GM12878 (cell line): ENCODE data around the gene ZDHHC14. TPM values are rescaled to one million over a fixed set of nuclear protein-coding genes. Genes with fewer than 3 reads are reported as not detected.

Experiments used
- ATAC-seq: fragments of 200-7000 bp; cut with Tn5 transposase; 3 replicates; pipeline ENCODE4 v1.9.1; 2020; ENCODE audit warnings: mild to moderate bottlenecking, moderate library complexity
- BruUV-seq: library from RNA; stranded (reverse); fragments of 400-500 nt; replicated peaks from 2 replicates; lab custom pipeline; 2021; lab: Mats Ljungman, UMichigan
- CTCF ChIA-PET: fragments of 300-600 bp; sonication (Branson Sonifier 250); formaldehyde crosslinking; extraction: SDS; loops from one replicate; lab custom pipeline; 2021; ENCODE audit warnings: inconsistent platforms; lab: Yijun Ruan, JAX
- POLR2A ChIA-PET: fragments of 350-600 bp; formaldehyde crosslinking; extraction: SDS; loops from one replicate; lab custom pipeline; 2021; ENCODE audit warnings: inconsistent platforms; lab: Charles Lee
- RAD21 ChIA-PET: fragments of 300-600 bp; sonication (Branson Sonifier 250); formaldehyde crosslinking; loops from one replicate; lab custom pipeline; 2023; ENCODE audit warnings: antibody characterized with exemption; ENCODE audit not compliant: unreplicated experiment; lab: Charles Lee
- SMC1A ChIA-PET: fragments of 300-600 bp; sonication (Branson Sonifier 250); formaldehyde crosslinking; loops from one replicate; lab custom pipeline; 2023; ENCODE audit not compliant: unreplicated experiment, uncharacterized antibody; lab: Charles Lee
- DNase-seq: peaks from one replicate; pipeline ENCODE4 v3.0.0-alpha.2; 2011; ENCODE audit warnings: low read depth, low spot score
- FAIRE-seq: peaks from 3 replicates; lab custom pipeline; 2011; peaks lifted over from hg19 to GRCh38; lab: Jason Lieb, UNC
- H2AFZ ChIP-seq: 2 replicates; pipeline ENCODE4 v1.6.0; 2011; ENCODE audit warnings: low read depth, low read length, control low read depth; ENCODE audit not compliant: control insufficient read depth
- H3K27ac ChIP-seq: 2 replicates; pipeline ENCODE4 v1.5.1; 2011; ENCODE audit warnings: control low read depth; ENCODE audit not compliant: control insufficient read depth, insufficient read depth
- H3K27me3 ChIP-seq, 2 experiments: replicated peaks in 1 of 2; 2 replicates each; pipeline versions ENCODE4 v1.6.0 to v1.6.1; 2011; ENCODE audit warnings: low read length in 1 of 2; ENCODE audit not compliant: control insufficient read depth in 2 of 2, insufficient read depth in 2 of 2
- H3K36me3 ChIP-seq, 2 experiments: 2 replicates each; pipeline ENCODE4 v1.5.1; 2011; ENCODE audit warnings: low read length in 1 of 2; ENCODE audit not compliant: control insufficient read depth in 2 of 2, insufficient read depth in 2 of 2
- H3K4me1 ChIP-seq: 2 replicates; pipeline ENCODE4 v1.6.1; 2011; ENCODE audit warnings: mild to moderate bottlenecking, low read length, moderate library complexity, mixed read lengths; ENCODE audit not compliant: control insufficient read depth, insufficient read depth
- H3K4me2 ChIP-seq: 2 replicates; pipeline ENCODE4 v1.6.0; 2011; ENCODE audit warnings: control low read depth; ENCODE audit not compliant: control insufficient read depth, insufficient read depth
- H3K4me3 ChIP-seq: fragments of 200-600 bp; sonication (generic); 2 replicates; pipeline ENCODE4 v1.5.1; 2016
- H3K79me2 ChIP-seq: 2 replicates; pipeline ENCODE4 v1.6.0; 2011; ENCODE audit warnings: low read length; ENCODE audit not compliant: control insufficient read depth, insufficient read depth
- H3K9ac ChIP-seq: 2 replicates; pipeline ENCODE4 v1.8.0; 2011; ENCODE audit warnings: low read length, control low read depth, mixed read lengths; ENCODE audit not compliant: control insufficient read depth, insufficient read depth
- H3K9me3 ChIP-seq: replicated peaks from 3 replicates; pipeline ENCODE4 v1.5.1; 2011; ENCODE audit warnings: mild to moderate bottlenecking, low read length; ENCODE audit not compliant: control insufficient read depth, insufficient read depth
- H4K20me1 ChIP-seq: 2 replicates; pipeline ENCODE4 v1.6.0; 2011; ENCODE audit not compliant: control insufficient read depth, insufficient read depth
- ASH2L ChIP-seq: fragments of 300-600, 200-600 bp; sonication (generic); IDR thresholded peaks from 2 replicates; pipeline ENCODE4 v1.6.1; 2017; ENCODE audit warnings: low read depth, mild to moderate bottlenecking, borderline replicate concordance
- CBX3 ChIP-seq: fragments of 200-600 bp; sonication (generic); IDR thresholded peaks from 2 replicates; pipeline ENCODE4 v1.6.1; 2016; ENCODE audit warnings: low read depth, borderline replicate concordance
- CBX5 ChIP-seq: sonication (generic); IDR thresholded peaks from 2 replicates; pipeline ENCODE4 v1.6.1; 2016; ENCODE audit warnings: low read depth, moderate library complexity, mild to moderate bottlenecking, inconsistent platforms
- HDAC6 ChIP-seq: fragments of 200-600 bp; sonication (generic); IDR thresholded peaks from one replicate; pipeline ENCODE4 v1.8.0; 2017; ENCODE audit warnings: antibody characterized with exemption; ENCODE audit not compliant: unreplicated experiment
- MTA3 ChIP-seq: IDR thresholded peaks from 2 replicates; pipeline ENCODE4 v1.6.1; 2012; ENCODE audit warnings: low read length, inconsistent platforms, borderline replicate concordance
- NBN ChIP-seq: fragments of 450-650 bp; IDR thresholded peaks from 2 replicates; pipeline ENCODE4 v1.6.1; 2016
- SUZ12 ChIP-seq: fragments of 200-600 bp; sonication (generic); IDR thresholded peaks from one replicate; pipeline ENCODE4 v1.6.1; 2018; ENCODE audit warnings: antibody characterized with exemption, mild to moderate bottlenecking; ENCODE audit not compliant: unreplicated experiment
- WRNIP1 ChIP-seq: IDR thresholded peaks from 2 replicates; pipeline ENCODE4 v1.6.1; 2011; ENCODE audit warnings: low read depth, low read length, improper control_type of control experiment, borderline replicate concordance
- WGBS: methylation state at CpG from one replicate; pipeline ENCODE4 v1.1.6; 2016; ENCODE audit warnings: low lambda C conversion rate; ENCODE audit not compliant: insufficient replicate concordance, insufficient coverage; ENCODE audit errors: missing lambda C conversion rate; 5-methylcytosine and 5-hydroxymethylcytosine counted together
- in situ Hi-C: fragments of 300-500 bp; cut with MboI; formaldehyde crosslinking; loops from 9 replicates; pipeline ENCODE4 v1.14.3; 2018; ENCODE audit warnings: mixed read lengths
- intact Hi-C: fragments of 100-400 bp; cut with micrococcal nuclease; formaldehyde crosslinking; loops from one replicate; pipeline ENCODE4 v1.14.2; 2022; ENCODE audit not compliant: unreplicated experiment
- polyA plus RNA-seq, 11 experiments: library from polyadenylated mRNA; depleted of rRNA in 4 of 11; unstranded in 6 of 11; stranded (reverse) in 5 of 11; fragments of >200 nt; fragmentation: Nextera tagmentation in 4 of 11; fragmentation: Illumina TruSeq in 1 of 11; extraction: Ambion mirVana in 4 of 11; extraction: Trizol in 1 of 11; gene quantifications; 1 replicate in 1 of 11; 2 replicates in 10 of 11; pipeline versions ENCODE4 v1.2.1 to v1.2.3, GENCODE V29; 2011 to 2016; ENCODE audit warnings: inconsistent platforms in 2 of 11, missing spikeins in 2 of 11, low read depth in 1 of 11
- total RNA-seq, 4 experiments: library from RNA; depleted of rRNA in 3 of 4; stranded (reverse); fragments of >200 nt in 3 of 4; fragmentation: Illumina TruSeq in 1 of 4; extraction: Trizol in 1 of 4; gene quantifications; 2 replicates each; pipeline versions ENCODE4 v1.2.1 to v1.2.3, GENCODE V29; 2013 to 2021
- TF ChIP-seq, protein P1 (sequence below): IDR thresholded peaks from 2 replicates; pipeline ENCODE4 v1.6.1; 2011; ENCODE audit warnings: low read depth, mild to moderate bottlenecking, low read length, moderate library complexity, borderline replicate concordance; ENCODE audit errors: extremely low read depth
- TF ChIP-seq, protein P2 (sequence below): fragments of 450-650 bp; IDR thresholded peaks from 2 replicates; pipeline ENCODE4 v1.6.1; 2016; ENCODE audit warnings: mild to moderate bottlenecking
- TF ChIP-seq, protein P3 (sequence below): IDR thresholded peaks from 2 replicates; pipeline ENCODE4 v1.6.1; 2012; ENCODE audit warnings: low read depth, low read length, improper control_type of control experiment

The ZDHHC14 gene
- total and polyA plus RNA-seq, 10 of the 15 experiments (the other 5 are each of a cell fraction or from before 2014, with no cell fraction given), result 0.15 to 16.0 (median 0.76) TPM; not detected in 1

DNA sequence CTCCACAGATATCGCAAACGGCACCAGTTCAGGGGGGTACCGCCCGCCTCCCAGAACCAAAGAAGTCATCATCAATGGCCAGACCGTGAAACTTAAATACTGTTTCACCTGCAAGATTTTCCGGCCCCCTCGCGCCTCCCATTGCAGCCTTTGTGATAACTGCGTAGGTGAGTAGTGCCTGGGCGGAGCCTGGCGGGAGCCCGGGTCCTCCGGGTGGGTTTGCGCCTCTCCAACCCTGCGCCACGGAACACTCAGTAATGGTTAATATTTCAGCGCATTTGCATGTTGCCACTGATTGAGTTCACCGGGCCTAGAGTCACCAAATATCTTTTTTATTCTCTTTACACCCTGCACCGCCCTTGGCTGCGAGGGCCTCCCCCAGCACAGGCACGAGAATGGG lies 212.0 kb downstream of the ZDHHC14 start:
- ChIA-PET POLR2A (no interaction called here), CTCF (no interaction called here), SMC1A (interaction anchor here (1.0 kb wide), 2 partner anchors 22 to 132 kb away, joined by 3 read pairs; no protein-coding TSS in a partner anchor), RAD21 (interaction anchor here (1.3 kb wide), 1 partner anchor 22 kb away, joined by 4 read pairs; no protein-coding TSS in a partner anchor)
- no peak overlapping the region for H3K9ac ChIP-seq
- no peaks in the 10 kb centered on the region for H4K20me1 ChIP-seq
- H3K36me3 ChIP-seq, result peaks cover 0 to 4% of the 10 kb centered on the region in 2 experiments; a peak in 2 of 4 replicates
- H3K27me3 ChIP-seq, result no peaks in the 10 kb centered on the region
- 85% methylated on average over 21 of the region's 21 CpGs for WGBS
- TF ChIP-seq, protein P1, sequence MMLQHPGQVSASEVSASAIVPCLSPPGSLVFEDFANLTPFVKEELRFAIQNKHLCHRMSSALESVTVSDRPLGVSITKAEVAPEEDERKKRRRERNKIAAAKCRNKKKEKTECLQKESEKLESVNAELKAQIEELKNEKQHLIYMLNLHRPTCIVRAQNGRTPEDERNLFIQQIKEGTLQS, result no peak
- no peak for TF ChIP-seq ASH2L
- no peak for TF ChIP-seq NBN
- no peak for TF ChIP-seq WRNIP1
- TF ChIP-seq, protein P2, sequence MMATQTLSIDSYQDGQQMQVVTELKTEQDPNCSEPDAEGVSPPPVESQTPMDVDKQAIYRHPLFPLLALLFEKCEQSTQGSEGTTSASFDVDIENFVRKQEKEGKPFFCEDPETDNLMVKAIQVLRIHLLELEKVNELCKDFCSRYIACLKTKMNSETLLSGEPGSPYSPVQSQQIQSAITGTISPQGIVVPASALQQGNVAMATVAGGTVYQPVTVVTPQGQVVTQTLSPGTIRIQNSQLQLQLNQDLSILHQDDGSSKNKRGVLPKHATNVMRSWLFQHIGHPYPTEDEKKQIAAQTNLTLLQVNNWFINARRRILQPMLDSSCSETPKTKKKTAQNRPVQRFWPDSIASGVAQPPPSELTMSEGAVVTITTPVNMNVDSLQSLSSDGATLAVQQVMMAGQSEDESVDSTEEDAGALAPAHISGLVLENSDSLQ, result no peak
- TF ChIP-seq MTA3, result no peak
- no peak for TF ChIP-seq CBX3
- no peak for TF ChIP-seq CBX5
- no peak for TF ChIP-seq HDAC6
- TF ChIP-seq SUZ12, result no peak
- TF ChIP-seq, protein P3, sequence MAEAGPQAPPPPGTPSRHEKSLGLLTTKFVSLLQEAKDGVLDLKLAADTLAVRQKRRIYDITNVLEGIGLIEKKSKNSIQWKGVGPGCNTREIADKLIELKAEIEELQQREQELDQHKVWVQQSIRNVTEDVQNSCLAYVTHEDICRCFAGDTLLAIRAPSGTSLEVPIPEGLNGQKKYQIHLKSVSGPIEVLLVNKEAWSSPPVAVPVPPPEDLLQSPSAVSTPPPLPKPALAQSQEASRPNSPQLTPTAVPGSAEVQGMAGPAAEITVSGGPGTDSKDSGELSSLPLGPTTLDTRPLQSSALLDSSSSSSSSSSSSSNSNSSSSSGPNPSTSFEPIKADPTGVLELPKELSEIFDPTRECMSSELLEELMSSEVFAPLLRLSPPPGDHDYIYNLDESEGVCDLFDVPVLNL, result no peak
- FAIRE-seq (no peak), ATAC-seq (no peak), DNase-seq (no peak)
- no peak overlapping the region for H3K4me2 ChIP-seq
- H3K9me3 ChIP-seq, result peaks cover 16% of the 10 kb centered on the region; the same call in 2 of the 3 replicates
- no peaks in the 10 kb centered on the region; the same call in 1 of the 2 replicates for H3K4me1 ChIP-seq
- intact Hi-C loops, result no loop called here
- in situ Hi-C loops, result no loop called here
- H3K4me3 ChIP-seq, result no peak overlapping the region
- H2AFZ ChIP-seq, result no peak overlapping the region
- H3K27ac ChIP-seq, result no peak overlapping the region
- no peaks in the 10 kb centered on the region for H3K79me2 ChIP-seq
- BruUV-seq, result no TSS peak
